ENCODE results near the gene KLHL35. TPM values are rescaled to one million over a fixed set of nuclear protein-coding genes. Genes with fewer than 3 reads are reported as not detected.

KLHL35 gene
- total and polyA plus RNA-seq, 2 donors from 2014 or later, result 0.26 to 1.8 TPM

GRCh38 chr11:75375626-75376025 is 57.4 kb downstream of the KLHL35 start:
- TF ChIP-seq CTCF (IDR thresholded peaks at IDR 0.05; ENCODE audit: borderline replicate concordance, extremely low read depth, insufficient read depth), result no peak
- no peak for FAIRE-seq
- DNase-seq, result no peak
- Histone ChIP-seq H3K9me3 (ENCODE audit: control insufficient read depth in 2 of 3, insufficient read depth in 1 of 3, low read length in 3 of 3) (no peaks in the 10 kb centered on the region), H3K9ac (ENCODE audit: low read length in 3 of 3) (no peak overlapping the region), H3K4me1 (ENCODE audit: control insufficient read depth in 2 of 3, insufficient read depth in 2 of 3, low read depth in 1 of 3, low read length in 3 of 3) (no peaks in the 10 kb centered on the region), H3K27ac (ENCODE audit: low read depth in 2 of 2, low read length in 2 of 2) (no peak overlapping the region), H3K36me3 (ENCODE audit: control insufficient read depth in 2 of 3, insufficient read depth in 3 of 3, low read length in 3 of 3) (no peaks in the 10 kb centered on the region), H3K27me3 (ENCODE audit: control insufficient read depth, insufficient read depth, low read length) (no peaks in the 10 kb centered on the region), H3K4me3 (ENCODE audit: low read length in 3 of 3) (no peak overlapping the region)
- intact Hi-C loops (cut with DNase I), result no loop called here

GRCh38 chr11:75374646-75375045 is 58.4 kb downstream of the KLHL35 start:
- Histone ChIP-seq H3K9me3 (ENCODE audit: control insufficient read depth in 2 of 3, insufficient read depth in 1 of 3, low read length in 3 of 3) (no peaks in the 10 kb centered on the region), H3K27me3 (ENCODE audit: control insufficient read depth, insufficient read depth, low read length) (no peaks in the 10 kb centered on the region), H3K4me3 (ENCODE audit: low read length in 3 of 3) (no peak overlapping the region), H3K36me3 (ENCODE audit: control insufficient read depth in 2 of 3, insufficient read depth in 3 of 3, low read length in 3 of 3) (no peaks in the 10 kb centered on the region), H3K27ac (ENCODE audit: low read depth in 2 of 2, low read length in 2 of 2) (no peak overlapping the region), H3K4me1 (ENCODE audit: control insufficient read depth in 2 of 3, insufficient read depth in 2 of 3, low read depth in 1 of 3, low read length in 3 of 3) (no peaks in the 10 kb centered on the region), H3K9ac (ENCODE audit: low read length in 3 of 3) (no peak overlapping the region)
- intact Hi-C loops (cut with DNase I), result no loop called here
- no peak for TF ChIP-seq CTCF (IDR thresholded peaks at IDR 0.05; ENCODE audit: borderline replicate concordance, extremely low read depth, insufficient read depth)
- FAIRE-seq, result no peak
- DNase-seq, result no peak

GRCh38 chr11:75373201-75373600 is 59.8 kb downstream of the KLHL35 start:
- intact Hi-C loops (cut with DNase I), result no loop called here
- H3K4me1 ChIP-seq (ENCODE audit: control insufficient read depth in 2 of 3, insufficient read depth in 2 of 3, low read depth in 1 of 3, low read length in 3 of 3), result no peaks in the 10 kb centered on the region
- no peaks in the 10 kb centered on the region for H3K9me3 ChIP-seq (ENCODE audit: control insufficient read depth in 2 of 3, insufficient read depth in 1 of 3, low read length in 3 of 3)
- FAIRE-seq (no peak), DNase-seq (no peak)
- H3K4me3 ChIP-seq (ENCODE audit: low read length in 3 of 3), result no peak overlapping the region
- no peak for TF ChIP-seq CTCF (IDR thresholded peaks at IDR 0.05; ENCODE audit: borderline replicate concordance, extremely low read depth, insufficient read depth)
- no peak overlapping the region for H3K27ac ChIP-seq (ENCODE audit: low read depth in 2 of 2, low read length in 2 of 2)
- no peaks in the 10 kb centered on the region for H3K27me3 ChIP-seq (ENCODE audit: control insufficient read depth, insufficient read depth, low read length)
- H3K36me3 ChIP-seq (ENCODE audit: control insufficient read depth in 2 of 3, insufficient read depth in 3 of 3, low read length in 3 of 3), result no peaks in the 10 kb centered on the region
- no peak overlapping the region for H3K9ac ChIP-seq (ENCODE audit: low read length in 3 of 3)

Other genes with a start within 250 kb of the KLHL35 start
- gene TPBGL, start 192.4 kb downstream of the KLHL35 start, total RNA-seq, result 0.69 TPM
- gene TPBGL, start 192.4 kb downstream of the KLHL35 start, polyA plus RNA-seq (ENCODE audit: insufficient read depth, low read depth, low replicate concordance), result 0.13 TPM
- gene ARRB1, start 81.5 kb downstream of the KLHL35 start, total RNA-seq, result 53.8 TPM
- 17.6 TPM for gene ARRB1, start 81.5 kb downstream of the KLHL35 start, polyA plus RNA-seq (ENCODE audit: insufficient read depth, low read depth, low replicate concordance)
- 1,724 TPM for gene RPS3, start 33.7 kb downstream of the KLHL35 start, total RNA-seq
- 1,510 TPM for gene RPS3, start 33.7 kb downstream of the KLHL35 start, polyA plus RNA-seq (ENCODE audit: insufficient read depth, low read depth, low replicate concordance)
- gene GDPD5, start 92.7 kb upstream of the KLHL35 start, total RNA-seq, result 11.4 TPM
- 3.9 TPM for gene GDPD5, start 92.7 kb upstream of the KLHL35 start, polyA plus RNA-seq (ENCODE audit: insufficient read depth, low read depth, low replicate concordance)
- gene SERPINH1, start 129.1 kb upstream of the KLHL35 start, total RNA-seq, result 104 TPM
- gene SERPINH1, start 129.1 kb upstream of the KLHL35 start, polyA plus RNA-seq (ENCODE audit: insufficient read depth, low read depth, low replicate concordance), result 81.1 TPM
- 7.7 TPM for gene MAP6, start 235.8 kb upstream of the KLHL35 start, total RNA-seq
- 21.3 TPM for gene MAP6, start 235.8 kb upstream of the KLHL35 start, polyA plus RNA-seq (ENCODE audit: insufficient read depth, low read depth, low replicate concordance)